ENCODE measurements around the gene LSM10. TPM values are rescaled to one million over a fixed set of nuclear protein-coding genes. Genes with fewer than 3 reads are reported as not detected.

The LSM10 gene
- total RNA-seq, 2 donors from 2014 or later, result 34.3 to 34.6 TPM

DNA sequence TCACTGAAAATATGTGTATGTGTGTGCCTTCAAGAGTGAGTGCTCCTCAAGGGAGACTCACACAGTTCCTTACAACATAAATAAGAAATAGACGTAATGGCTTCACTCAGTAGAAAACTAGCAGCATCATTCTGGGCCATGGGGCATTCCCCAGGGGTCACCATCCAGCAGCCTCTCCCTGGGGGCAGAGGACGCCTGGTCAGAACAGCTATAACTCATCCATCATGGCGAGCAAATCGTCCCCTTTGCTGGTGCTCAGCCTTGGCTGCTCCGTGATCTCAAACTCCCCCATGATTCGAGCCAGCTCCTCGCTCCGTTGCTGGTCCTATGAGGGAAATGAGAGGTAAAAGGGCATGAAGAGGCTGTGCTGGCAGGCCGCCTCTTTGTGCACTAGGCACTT lies 20.2 kb upstream of the LSM10 start:
- DNase-seq (ENCODE audit: low spot score in 2 of 2), result no peak
- H3K9me3 Mint-ChIP-seq, result no peaks in the 10 kb centered on the region
- H3K36me3 Mint-ChIP-seq, result no peaks in the 10 kb centered on the region
- ATAC-seq, result no peak
- no peak overlapping the region for H3K27ac Mint-ChIP-seq

DNA sequence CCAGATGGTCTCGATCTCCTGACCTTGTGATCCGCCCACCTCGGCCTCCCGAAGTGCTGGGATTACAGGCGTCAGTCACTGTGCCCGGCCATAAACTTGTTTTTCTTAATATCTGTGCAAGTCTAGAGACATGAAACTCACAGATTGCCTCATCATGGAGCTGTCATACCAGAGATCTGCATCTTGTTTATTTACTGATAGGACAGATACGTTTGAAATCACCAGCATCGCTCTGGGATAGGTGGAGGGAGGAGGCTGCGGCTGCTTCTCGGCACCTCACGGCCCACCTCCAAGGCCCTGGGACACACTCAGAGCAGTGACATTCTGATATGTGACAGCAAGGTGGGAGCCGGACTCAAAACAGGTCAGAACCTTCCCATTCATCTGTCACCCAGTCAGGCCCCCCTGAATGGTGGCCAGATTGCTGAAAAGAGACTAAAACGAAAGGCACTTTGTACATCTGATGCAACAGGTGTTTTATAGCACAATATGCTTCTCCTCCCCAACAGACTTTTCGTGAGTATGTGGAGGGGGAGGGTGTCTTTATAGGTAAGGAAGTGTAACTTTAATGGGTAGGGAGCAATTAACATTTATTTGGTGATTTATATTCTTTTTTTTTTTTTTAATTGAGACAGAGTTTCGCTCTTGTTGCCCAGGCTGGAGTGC lies 18.1 kb upstream of the LSM10 start:
- no peak for DNase-seq (ENCODE audit: low spot score in 2 of 2)
- Mint-ChIP-seq H3K36me3 (no peaks in the 10 kb centered on the region), H3K27ac (no peak overlapping the region), H3K9me3 (no peaks in the 10 kb centered on the region)
- ATAC-seq, result no peak

GRCh38 chr1:36414384-36414783 lies 16.7 kb upstream of the LSM10 start:
- Mint-ChIP-seq H3K27ac (no peak overlapping the region), H3K9me3 (no peaks in the 10 kb centered on the region), H3K36me3 (peaks cover 0 to 4% of the 10 kb centered on the region in 2 donors)
- no peak for DNase-seq (ENCODE audit: low spot score in 2 of 2)
- ATAC-seq, result no peak

- peak overlapping the region; percentile 73 to 86 for H3K27ac Mint-ChIP-seq
- ATAC-seq (peak; percentile 98 to 99), DNase-seq (ENCODE audit: low spot score in 2 of 2) (peak in 1 of 2 donors; percentile 66)
- H3K9me3 Mint-ChIP-seq, result no peaks in the 10 kb centered on the region
- peaks cover 0 to 4% of the 10 kb centered on the region in 2 donors for H3K36me3 Mint-ChIP-seq
Measured at GRCh38 chr1:36411674-36412648, 14.3 kb upstream of the LSM10 start.

DNA sequence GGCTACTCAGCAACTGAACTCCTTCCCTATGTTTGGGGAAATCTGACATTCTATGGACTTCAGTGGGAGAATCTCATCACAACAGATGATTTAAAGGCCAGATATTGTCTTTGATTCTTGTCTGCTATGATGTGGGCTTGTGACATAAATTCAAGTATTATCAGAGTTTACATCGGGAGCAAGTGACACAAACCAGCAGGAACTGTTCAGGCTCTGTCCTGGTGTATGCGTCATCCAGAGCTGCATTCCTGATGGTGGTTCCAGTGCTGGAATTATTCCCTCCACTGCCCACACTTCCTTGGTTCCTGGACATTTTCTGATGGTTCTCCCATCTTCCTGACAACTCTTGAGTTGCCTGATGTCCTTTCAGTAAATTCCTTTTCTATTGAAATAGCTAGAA lies 10.8 kb upstream of the LSM10 start:
- H3K9me3 Mint-ChIP-seq, result no peaks in the 10 kb centered on the region
- H3K36me3 Mint-ChIP-seq, result peaks cover 0 to 4% of the 10 kb centered on the region in 2 donors
- ATAC-seq (no peak), DNase-seq (ENCODE audit: low spot score in 2 of 2) (no peak)
- no peak overlapping the region for H3K27ac Mint-ChIP-seq

DNA sequence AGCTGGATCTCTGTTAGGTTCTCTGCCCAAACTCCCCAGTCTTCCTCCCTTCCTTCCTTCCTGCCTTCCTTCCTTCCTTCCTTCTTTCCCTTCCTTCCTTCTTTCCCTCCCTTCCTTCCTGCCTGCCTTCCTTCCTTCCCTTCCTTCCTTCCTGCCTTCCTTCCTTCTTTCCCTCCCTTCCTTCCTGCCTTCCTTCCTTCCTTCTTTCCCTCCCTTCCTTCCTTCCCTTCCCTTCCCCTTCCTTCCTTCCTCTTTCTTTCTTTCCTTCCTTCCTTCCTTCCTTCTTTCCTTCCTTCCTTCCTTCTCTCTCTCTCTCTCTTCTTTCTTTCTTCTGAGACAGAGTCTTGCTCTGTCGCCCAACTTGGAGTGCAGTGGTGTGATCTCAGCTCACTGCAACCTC lies 8.7 kb upstream of the LSM10 start:
- Mint-ChIP-seq H3K9me3 (no peaks in the 10 kb centered on the region), H3K36me3 (peaks cover 0 to 4% of the 10 kb centered on the region in 2 donors), H3K27ac (no peak overlapping the region)
- no peak for ATAC-seq
- no peak for DNase-seq (ENCODE audit: low spot score in 2 of 2)

- no peak for DNase-seq (ENCODE audit: low spot score in 2 of 2)
- Mint-ChIP-seq H3K36me3 (peaks cover 7% of the 10 kb centered on the region in 2 donors), H3K27ac (no peak overlapping the region), H3K9me3 (no peaks in the 10 kb centered on the region)
- ATAC-seq, result no peak
Measured at GRCh38 chr1:36402504-36402890, 4.8 kb upstream of the LSM10 start.

DNA sequence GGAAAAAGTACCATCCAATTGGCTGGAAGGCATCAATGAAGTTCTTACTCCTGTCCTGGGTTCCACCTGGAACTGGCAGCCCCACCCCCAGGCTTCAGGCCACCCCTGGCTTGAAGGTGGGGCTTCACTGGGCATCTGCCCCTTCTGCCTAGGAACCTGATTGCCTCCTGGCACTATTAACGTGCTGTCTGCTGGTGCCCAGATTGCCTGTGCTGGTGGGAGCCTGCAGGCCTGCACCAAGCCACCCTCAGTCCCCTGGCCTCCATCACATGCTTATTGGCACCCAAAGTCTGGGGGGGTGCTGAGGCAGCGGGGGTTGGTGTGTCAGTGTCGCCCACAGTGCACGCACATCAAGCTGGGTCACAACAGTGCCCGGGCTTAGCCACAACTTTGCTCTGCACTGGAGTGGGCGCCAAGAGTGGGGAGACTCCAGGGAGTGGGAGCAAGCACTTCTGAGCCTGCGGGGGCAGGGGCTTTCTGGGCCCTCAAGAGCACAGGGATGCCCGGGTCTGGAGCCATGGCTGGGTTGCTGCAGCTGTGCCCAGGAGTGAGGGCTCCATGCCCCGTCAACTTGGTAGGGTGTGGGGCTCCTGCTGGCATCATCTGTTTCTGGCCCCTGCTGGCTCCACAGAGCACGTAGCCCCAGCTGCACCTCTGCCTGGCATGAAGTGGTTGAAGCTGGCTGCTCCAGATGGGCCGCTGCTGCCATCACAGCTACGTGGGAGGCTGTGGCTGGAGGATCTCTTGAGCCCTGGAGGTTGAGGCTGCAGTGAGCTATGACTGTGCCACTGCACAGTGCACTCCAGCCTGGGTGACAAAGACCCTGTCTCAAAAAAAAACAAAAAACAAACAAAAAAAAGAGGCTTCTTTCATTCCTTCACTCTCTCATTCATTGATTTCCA lies 4.1 kb upstream of the LSM10 start:
- Mint-ChIP-seq H3K27ac (peak overlapping the region in 1 of 2 donors; percentile 76), H3K9me3 (no peaks in the 10 kb centered on the region), H3K36me3 (peaks cover 11% of the 10 kb centered on the region in 2 donors)
- no peak for ATAC-seq
- DNase-seq (ENCODE audit: low spot score in 2 of 2), result no peak

DNA sequence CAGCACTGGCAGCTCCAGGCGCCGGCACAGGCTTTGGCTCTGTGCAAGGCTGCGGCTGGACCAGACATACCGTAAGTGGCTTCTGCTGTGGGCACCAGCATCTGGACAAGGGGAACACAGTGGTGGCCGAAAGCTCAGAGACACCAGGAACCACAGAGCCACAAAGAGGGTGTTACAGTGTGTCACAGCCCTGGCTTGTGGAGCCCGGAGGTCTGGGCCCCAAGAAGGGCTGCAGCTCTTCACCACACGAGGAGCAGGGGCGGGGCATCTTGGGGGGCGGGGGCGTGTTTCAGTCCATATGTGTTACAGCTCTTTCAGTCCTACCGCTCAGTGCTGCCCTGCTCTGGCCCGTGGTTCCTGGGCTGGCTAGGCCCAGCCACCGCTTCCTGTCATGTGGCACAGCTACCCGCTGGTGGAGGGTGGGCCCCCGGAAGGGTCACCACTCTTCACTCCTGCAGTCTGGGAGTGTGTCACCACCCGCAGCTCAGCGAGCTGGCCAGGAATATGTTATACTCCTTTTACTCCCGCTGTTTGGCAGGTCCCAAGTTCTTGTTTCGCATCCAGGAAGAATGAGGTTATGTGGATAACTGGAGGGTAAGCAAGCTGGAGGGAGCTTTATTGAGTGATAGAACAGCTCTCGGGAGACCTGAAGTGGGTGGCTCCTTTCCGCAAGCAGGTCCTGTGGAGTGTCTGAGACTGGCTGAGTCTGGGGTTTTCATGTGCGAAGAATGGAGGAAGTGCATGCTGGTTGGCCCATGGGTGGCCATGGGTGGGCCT lies 3.3 kb upstream of the LSM10 start:
- Mint-ChIP-seq H3K9me3 (no peaks in the 10 kb centered on the region), H3K36me3 (peaks cover 11 to 15% of the 10 kb centered on the region in 2 donors), H3K27ac (peak overlapping the region; percentile 33 to 76)
- ATAC-seq, result peak in 1 of 2 donors; percentile 78
- DNase-seq (ENCODE audit: low spot score in 2 of 2), result peak in 1 of 2 donors; percentile 89

- DNase-seq (ENCODE audit: low spot score in 2 of 2), result no peak
- Mint-ChIP-seq H3K9me3 (no peaks in the 10 kb centered on the region), H3K36me3 (peaks cover 11 to 15% of the 10 kb centered on the region in 2 donors), H3K27ac (peak overlapping the region in 1 of 2 donors; percentile 76)
- no peak for ATAC-seq
Measured at GRCh38 chr1:36400514-36400824, 2.8 kb upstream of the LSM10 start.

DNA sequence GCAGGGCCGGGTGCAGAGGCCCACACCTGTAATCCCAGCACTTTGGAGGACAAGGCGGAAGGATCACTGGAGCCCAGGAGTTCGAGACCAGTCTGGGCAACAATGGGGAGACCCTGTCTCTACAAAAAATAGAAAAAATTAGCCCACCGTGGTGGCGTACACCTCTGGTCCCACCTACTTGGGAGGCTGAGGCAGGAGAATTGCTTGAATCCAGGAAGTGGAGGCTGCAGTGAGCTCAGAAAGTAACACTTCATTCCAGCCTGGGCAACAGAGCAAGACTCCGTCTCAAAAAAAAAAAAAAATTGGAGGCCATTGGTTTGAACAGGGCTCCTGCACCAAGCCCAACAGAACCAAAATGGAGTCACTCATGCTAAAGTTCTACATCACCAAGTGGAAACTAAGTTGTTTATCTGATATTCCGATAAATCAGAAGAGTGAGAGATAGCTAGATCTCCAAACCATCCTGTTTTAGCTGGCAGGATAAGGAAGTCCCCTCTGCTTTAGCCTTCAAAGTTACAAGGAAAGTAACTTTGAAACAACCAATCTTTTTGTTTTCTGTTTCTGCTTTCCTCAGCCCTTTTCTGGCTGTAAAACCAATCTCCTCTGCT lies 766 bp upstream of the LSM10 start:
- Mint-ChIP-seq H3K9me3 (no peaks in the 10 kb centered on the region), H3K36me3 (peaks cover 11 to 15% of the 10 kb centered on the region in 2 donors), H3K27ac (peak overlapping the region; percentile 88 to 100)
- DNase-seq (ENCODE audit: low spot score in 2 of 2), result no peak
- ATAC-seq, result no peak

DNA sequence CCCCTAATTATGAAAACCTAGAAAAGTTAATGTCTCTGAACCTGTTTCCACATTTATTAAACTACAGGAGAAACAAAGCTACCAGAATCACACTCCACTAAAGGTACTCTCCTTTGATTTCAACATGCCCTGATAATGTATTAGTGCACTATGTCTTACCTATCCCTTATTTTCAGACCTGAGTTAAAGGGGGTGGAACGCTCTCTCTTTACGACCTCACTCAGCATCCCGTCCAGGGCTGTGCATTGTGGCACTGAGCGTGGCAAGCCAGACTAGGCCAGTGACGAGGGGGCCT lies 678 bp downstream of the LSM10 start:
- DNase-seq (ENCODE audit: low spot score in 2 of 2), result no peak
- H3K36me3 Mint-ChIP-seq, result peaks cover 11 to 15% of the 10 kb centered on the region in 2 donors
- peak; percentile 17 to 64 for ATAC-seq
- H3K9me3 Mint-ChIP-seq, result no peaks in the 10 kb centered on the region
- H3K27ac Mint-ChIP-seq, result peak overlapping the region; percentile 88 to 90

- H3K36me3 Mint-ChIP-seq, result peaks cover 11 to 15% of the 10 kb centered on the region in 2 donors
- H3K27ac Mint-ChIP-seq, result peak overlapping the region in 1 of 2 donors; percentile 90
- no peaks in the 10 kb centered on the region for H3K9me3 Mint-ChIP-seq
- DNase-seq (ENCODE audit: low spot score in 2 of 2) (no peak), ATAC-seq (peak in 1 of 2 donors; percentile 25)
Measured at GRCh38 chr1:36396359-36396758, 1.3 kb downstream of the LSM10 start.

DNA sequence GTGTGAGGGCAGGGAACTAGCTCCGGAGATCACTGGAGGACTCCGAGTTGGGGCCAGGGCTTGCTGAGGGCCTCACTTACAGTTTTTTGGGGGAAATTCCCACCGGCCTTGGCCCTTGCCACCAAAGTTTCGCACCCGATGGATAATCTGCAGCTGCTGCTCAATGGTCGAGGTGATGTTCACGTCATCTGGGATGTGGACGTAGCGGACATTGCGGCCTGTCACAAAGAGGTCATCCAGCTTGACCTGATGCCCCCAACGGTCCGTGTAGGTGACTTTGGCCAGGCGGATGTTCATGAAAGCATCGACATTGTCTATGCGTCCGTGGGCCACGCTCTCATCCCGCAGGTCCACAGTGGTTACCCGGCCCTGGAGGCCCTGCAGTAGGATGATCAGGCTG lies 4.0 kb downstream of the LSM10 start:
- no peaks in the 10 kb centered on the region for H3K9me3 Mint-ChIP-seq
- DNase-seq (ENCODE audit: low spot score in 2 of 2), result no peak
- H3K36me3 Mint-ChIP-seq, result peaks cover 11 to 15% of the 10 kb centered on the region in 2 donors
- ATAC-seq, result no peak
- no peak overlapping the region for H3K27ac Mint-ChIP-seq

GRCh38 chr1:36392836-36393235 lies 4.9 kb downstream of the LSM10 start:
- DNase-seq (ENCODE audit: low spot score in 2 of 2), result no peak
- Mint-ChIP-seq H3K36me3 (peaks cover 7 to 12% of the 10 kb centered on the region in 2 donors), H3K9me3 (no peaks in the 10 kb centered on the region), H3K27ac (peak overlapping the region in 1 of 2 donors; percentile 44)
- no peak for ATAC-seq

DNA sequence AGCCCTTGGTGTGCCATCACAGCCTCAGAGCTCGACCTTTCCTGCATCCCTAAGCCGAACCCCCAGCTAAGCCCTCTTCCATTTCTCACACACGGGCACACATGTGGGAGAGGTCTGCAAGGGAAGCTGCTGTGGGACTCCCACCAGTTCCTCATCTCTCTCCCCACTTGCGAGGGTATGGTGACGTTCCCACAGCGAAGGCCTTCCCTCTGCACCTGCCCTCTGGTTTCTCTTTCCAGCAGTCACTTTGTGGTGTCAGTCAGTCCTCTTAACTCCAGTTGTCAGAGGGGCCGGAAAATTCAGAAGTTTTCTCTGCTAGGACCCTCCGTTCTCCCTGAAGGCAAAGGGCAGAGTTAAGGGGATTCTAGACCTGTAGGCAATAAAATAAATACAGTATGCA lies 6.4 kb downstream of the LSM10 start:
- Mint-ChIP-seq H3K27ac (peak overlapping the region in 1 of 2 donors; percentile 58), H3K36me3 (peaks cover 0 to 2% of the 10 kb centered on the region in 2 donors), H3K9me3 (no peaks in the 10 kb centered on the region)
- no peak for ATAC-seq
- DNase-seq (ENCODE audit: low spot score in 2 of 2), result no peak
